GM21381 (cell line): ENCODE measurements around the gene UBR3.
"Not testable (repeated sequence)": the region's sequence is repeated elsewhere in the genome, so short reads cannot be mapped to it uniquely, and the experiment has no call there.

Source experiments
- ATAC-seq: cut with Tn5 transposase; IDR thresholded peaks from one replicate; pipeline ENCODE4 v1.9.1; 2021; ENCODE audit warnings: mild to moderate bottlenecking, moderate library complexity; ENCODE audit not compliant: unreplicated experiment

UBR3 gene

GRCh38 chr2:170092436-170093060 lies 265.3 kb downstream of the UBR3 start:
- no peak for ATAC-seq

GRCh38 chr2:170095380-170095779 lies 268.1 kb downstream of the UBR3 start:
- no peak for ATAC-seq

GRCh38 chr2:170098626-170099312 lies 271.5 kb downstream of the UBR3 start:
- ATAC-seq, result no peak

- no peak for ATAC-seq
Measured at GRCh38 chr2:170101789-170102188, 274.5 kb downstream of the UBR3 start.

- ATAC-seq, result no peak
Measured at GRCh38 chr2:170106102-170106840, 279.0 kb downstream of the UBR3 start.

GRCh38 chr2:170113168-170113894 lies 286.1 kb downstream of the UBR3 start:
- no peak for ATAC-seq

GRCh38 chr2:170115501-170116229 lies 288.4 kb downstream of the UBR3 start:
- ATAC-seq, result no peak

- ATAC-seq, result no peak
Measured at GRCh38 chr2:170118641-170119040, 291.4 kb downstream of the UBR3 start.

- not testable (repeated sequence) for ATAC-seq
Measured at GRCh38 chr2:170119326-170119725, 292.1 kb downstream of the UBR3 start.

- no peak for ATAC-seq
Measured at GRCh38 chr2:170121689-170122088, 294.4 kb downstream of the UBR3 start.

- no peak for ATAC-seq
Measured at GRCh38 chr2:170122883-170123547, 295.8 kb downstream of the UBR3 start.

- no peak for ATAC-seq
Measured at GRCh38 chr2:170123593-170123992, 296.3 kb downstream of the UBR3 start.

GRCh38 chr2:170126138-170126728 lies 299.0 kb downstream of the UBR3 start:
- not testable (repeated sequence) for ATAC-seq
